Gastroesophageal sphincter (tissue), 3 donors: ENCODE measurements around the gene FYB2.

Experiments
- CTCF ChIP-seq, 4 experiments: fragments of 200-600 bp in 2 of 4; fragments of 450-650 bp in 2 of 4; sonication (generic) in 1 of 4; IDR thresholded peaks; one replicate each; pipeline ENCODE4 v1.5.1; 2017 to 2019; ENCODE audit warnings: antibody characterized with exemption in 4 of 4, mild to moderate bottlenecking in 2 of 4, moderate library complexity in 2 of 4
- EP300 ChIP-seq: sonication (generic); formaldehyde crosslinking; IDR thresholded peaks from one replicate; pipeline ENCODE4 v1.6.1; 2017; ENCODE audit warnings: antibody characterized with exemption, mild to moderate bottlenecking

- no peak for TF ChIP-seq EP300
- TF ChIP-seq CTCF (IDR thresholded peaks at IDR 0.05): no peak
Observed at GRCh38 chr1:56683569-56683968, 135.6 kb downstream of the FYB2 start.
